Sigmoid colon (tissue), 4 donors: ENCODE results near the gene DNAH10.
A peak's percentile ranks its signal among the peaks of the same experiment; 100 is the strongest.

Experiments used
- CTCF ChIP-seq, 4 experiments: fragments of 450-650 bp in 3 of 4; fragments of 200-600 bp in 1 of 4; IDR thresholded peaks; one replicate each; pipeline ENCODE4 v1.5.1; 2016 to 2019; ENCODE audit warnings: antibody characterized with exemption in 4 of 4, mild to moderate bottlenecking in 3 of 4, moderate library complexity in 2 of 4
- EP300 ChIP-seq, 4 donors: sonication (generic); formaldehyde crosslinking; IDR thresholded peaks; one replicate each; pipeline ENCODE4 v1.6.1; 2017; ENCODE audit warnings: antibody characterized with exemption in 4 of 4
- POLR2A ChIP-seq, 2 donors: fragments of 450-650 bp; IDR thresholded peaks; one replicate each; pipeline ENCODE4 v1.6.1; 2016; ENCODE audit warnings: antibody characterized with exemption in 2 of 2, mild to moderate bottlenecking in 2 of 2, moderate library complexity in 2 of 2
- POLR2AphosphoS5 ChIP-seq, 4 donors: sonication (generic); formaldehyde crosslinking; IDR thresholded peaks; one replicate each; pipeline ENCODE4 v1.6.1; 2017; ENCODE audit warnings: antibody characterized with exemption in 4 of 4

GRCh38 chr12:123971770-123972456 lies 209.8 kb downstream of the DNAH10 start:
- TF ChIP-seq CTCF (IDR thresholded peaks at IDR 0.05) (no peak), POLR2AphosphoS5 (IDR thresholded peaks at IDR 0.05) (peak in 1 of 4 donors; percentile 39), POLR2A (IDR thresholded peaks at IDR 0.05) (no peak), EP300 (IDR thresholded peaks at IDR 0.05) (no peak)
